Natural killer cell (primary cell): Measurements from ENCODE around the gene UBE2R2. TPM values are rescaled to one million over a fixed set of nuclear protein-coding genes. Genes with fewer than 3 reads are reported as not detected.
"Not testable (repeated sequence)": the region's sequence is repeated elsewhere in the genome, so short reads cannot be mapped to it uniquely, and the experiment has no call there.

Experiments
- ATAC-seq, 3 donors: fragments of 150-1000 bp in 2 of 3; fragments of 200-7000 bp in 1 of 3; cut with Tn5 transposase; 1 replicate in 1 of 3; 2 replicates in 2 of 3; pipeline ENCODE4 v1.10.0; 2021; ENCODE audit warnings: mild to moderate bottlenecking in 2 of 3, moderate library complexity in 2 of 3
- DNase-seq, 2 donors: peaks; one replicate each; pipeline versions ENCODE4 v3.0.0 to v3.0.0-alpha.2; 2013 to 2021; ENCODE audit warnings: mixed read lengths in 1 of 2
- H3K27ac ChIP-seq: one replicate; pipeline ENCODE4 v1.5.1; 2013; ENCODE audit warnings: mild to moderate bottlenecking, low read length
- H3K27me3 ChIP-seq: one replicate; pipeline ENCODE4 v1.6.1; 2013; ENCODE audit warnings: low read length; ENCODE audit not compliant: control insufficient read depth, insufficient read depth
- H3K36me3 ChIP-seq: one replicate; pipeline ENCODE4 v1.6.1; 2013; ENCODE audit warnings: low read length; ENCODE audit not compliant: control insufficient read depth, insufficient read depth
- H3K4me1 ChIP-seq: one replicate; pipeline ENCODE4 v1.6.1; 2013; ENCODE audit warnings: low read length; ENCODE audit not compliant: control insufficient read depth, insufficient read depth
- H3K4me3 ChIP-seq: one replicate; pipeline ENCODE4 v1.5.1; 2013; ENCODE audit warnings: low read length
- H3K9me3 ChIP-seq: one replicate; pipeline ENCODE4 v1.6.1; 2013; ENCODE audit warnings: low read length; ENCODE audit not compliant: control insufficient read depth, insufficient read depth
- H3K27ac Mint-ChIP-seq, 2 donors: one replicate each; pipeline ENCODE4 v1.8.0; 2022; ENCODE audit warnings: mild to moderate bottlenecking in 2 of 2, mixed read lengths in 2 of 2, moderate library complexity in 1 of 2
- H3K27me3 Mint-ChIP-seq, 2 donors: one replicate each; pipeline ENCODE4 v1.8.0; 2022; ENCODE audit warnings: low read depth in 2 of 2, mixed read lengths in 2 of 2
- H3K36me3 Mint-ChIP-seq: one replicate; pipeline ENCODE4 v1.8.0; 2022; ENCODE audit warnings: mixed read lengths
- H3K4me1 Mint-ChIP-seq, 2 donors: one replicate each; pipeline ENCODE4 v1.8.0; 2022; ENCODE audit warnings: mixed read lengths in 2 of 2
- H3K4me3 Mint-ChIP-seq: one replicate; pipeline ENCODE4 v1.8.0; 2022; ENCODE audit warnings: mild to moderate bottlenecking, moderate library complexity, mixed read lengths
- H3K9me3 Mint-ChIP-seq, 2 donors: one replicate each; pipeline ENCODE4 v1.8.0; 2022; ENCODE audit warnings: mixed read lengths in 2 of 2
- WGBS: methylation state at CpG from one replicate; pipeline ENCODE4 v1.1.7; 2013; ENCODE audit warnings: missing lambda C conversion rate; ENCODE audit not compliant: insufficient coverage; 5-methylcytosine and 5-hydroxymethylcytosine counted together
- intact Hi-C: fragments of 100-400 bp; cut with micrococcal nuclease; formaldehyde crosslinking; loops from one replicate; pipeline ENCODE4 v1.14.2; 2022
- total RNA-seq, 4 donors: library from RNA; stranded (reverse); fragments of 120-200 nt in 1 of 4; gene quantifications; one replicate each; pipeline versions ENCODE4 v1.2.3 to v1.2.4, GENCODE V29; 2013 to 2022
- TF ChIP-seq, protein P1 (sequence below): fragments of 200-600 bp; IDR thresholded peaks from one replicate; pipeline ENCODE4 v1.8.0; 2022; ENCODE audit warnings: antibody characterized with exemption

The UBE2R2 gene
- total RNA-seq, 3 donors from 2014 or later (not counting 1 experiment from before 2014, with no cell fraction given) = 31.2 to 36.0 (median 31.9) TPM

DNA sequence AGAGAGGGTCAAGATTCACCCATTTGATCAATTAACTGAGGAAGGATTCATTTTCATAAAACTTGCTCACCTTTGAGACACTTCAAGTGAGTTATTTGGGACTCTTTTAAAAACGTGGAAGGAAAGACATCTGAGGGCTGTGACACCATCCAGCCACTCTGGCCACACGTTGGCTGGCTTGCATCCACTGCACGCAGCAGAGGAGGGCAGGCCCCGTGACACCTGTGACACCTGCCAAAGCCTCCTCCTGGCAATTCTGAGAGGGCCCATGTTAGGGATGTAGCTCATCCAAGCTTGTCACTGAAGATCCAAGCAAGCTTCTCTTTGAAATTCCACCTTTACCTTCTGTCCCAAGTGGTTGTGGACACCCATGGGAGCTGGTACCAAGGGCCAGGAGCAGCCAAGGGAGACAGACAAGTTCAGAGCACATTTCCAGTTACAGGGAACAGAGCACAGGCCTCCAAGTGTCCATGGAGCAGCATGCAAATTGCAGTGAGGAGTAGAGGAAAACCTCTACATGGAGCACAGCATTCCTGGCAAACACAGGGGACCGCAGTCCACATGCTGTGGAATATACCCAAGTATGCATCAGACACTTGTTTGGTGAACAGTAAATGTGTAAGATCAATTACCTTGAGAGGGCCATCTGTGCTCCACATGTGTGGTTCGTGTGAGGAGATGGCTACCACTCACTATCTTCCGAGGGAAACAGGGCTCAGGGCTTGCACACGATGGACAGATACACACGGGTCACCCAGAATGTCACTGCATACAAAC is 16.8 kb upstream of the UBE2R2 start:
- 81% methylated on average over 9 of the region's 9 CpGs for WGBS
- H3K36me3 ChIP-seq = no peaks in the 10 kb centered on the region
- H3K36me3 Mint-ChIP-seq = no peaks in the 10 kb centered on the region
- H3K27me3 ChIP-seq = no peaks in the 10 kb centered on the region
- ATAC-seq (no peak), DNase-seq (no peak)
- H3K4me1 Mint-ChIP-seq = peaks cover 0 to 4% of the 10 kb centered on the region in 2 donors
- H3K4me3 Mint-ChIP-seq = no peak overlapping the region
- no peak overlapping the region for H3K27ac ChIP-seq
- no peaks in the 10 kb centered on the region for H3K9me3 Mint-ChIP-seq
- TF ChIP-seq, protein P1, sequence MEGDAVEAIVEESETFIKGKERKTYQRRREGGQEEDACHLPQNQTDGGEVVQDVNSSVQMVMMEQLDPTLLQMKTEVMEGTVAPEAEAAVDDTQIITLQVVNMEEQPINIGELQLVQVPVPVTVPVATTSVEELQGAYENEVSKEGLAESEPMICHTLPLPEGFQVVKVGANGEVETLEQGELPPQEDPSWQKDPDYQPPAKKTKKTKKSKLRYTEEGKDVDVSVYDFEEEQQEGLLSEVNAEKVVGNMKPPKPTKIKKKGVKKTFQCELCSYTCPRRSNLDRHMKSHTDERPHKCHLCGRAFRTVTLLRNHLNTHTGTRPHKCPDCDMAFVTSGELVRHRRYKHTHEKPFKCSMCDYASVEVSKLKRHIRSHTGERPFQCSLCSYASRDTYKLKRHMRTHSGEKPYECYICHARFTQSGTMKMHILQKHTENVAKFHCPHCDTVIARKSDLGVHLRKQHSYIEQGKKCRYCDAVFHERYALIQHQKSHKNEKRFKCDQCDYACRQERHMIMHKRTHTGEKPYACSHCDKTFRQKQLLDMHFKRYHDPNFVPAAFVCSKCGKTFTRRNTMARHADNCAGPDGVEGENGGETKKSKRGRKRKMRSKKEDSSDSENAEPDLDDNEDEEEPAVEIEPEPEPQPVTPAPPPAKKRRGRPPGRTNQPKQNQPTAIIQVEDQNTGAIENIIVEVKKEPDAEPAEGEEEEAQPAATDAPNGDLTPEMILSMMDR = no peak
- H3K27ac Mint-ChIP-seq = no peak overlapping the region
- H3K9me3 ChIP-seq = no peaks in the 10 kb centered on the region
- no peak overlapping the region for H3K4me3 ChIP-seq
- peaks cover 12 to 31% of the 10 kb centered on the region in 2 donors for H3K27me3 Mint-ChIP-seq
- intact Hi-C loops = no loop called here
- no peaks in the 10 kb centered on the region for H3K4me1 ChIP-seq

DNA sequence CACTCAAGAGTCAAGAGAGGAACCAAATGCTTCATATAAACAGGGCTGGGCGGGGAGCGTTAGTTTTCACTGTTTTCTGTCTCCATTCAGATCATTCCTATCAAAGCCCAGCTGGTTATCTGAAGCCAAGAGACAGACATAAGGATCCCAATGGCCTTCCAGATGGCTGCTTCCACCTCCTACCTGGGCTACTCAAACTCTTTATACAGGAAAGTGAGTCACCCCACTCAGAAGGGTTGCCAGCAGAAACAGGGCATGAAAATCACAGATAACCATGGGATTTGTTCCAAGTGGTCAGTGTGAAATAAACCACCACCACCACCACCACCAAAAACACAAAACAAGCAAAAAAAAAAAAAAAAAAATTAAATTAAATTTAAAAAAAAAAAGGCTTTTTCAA is 16.1 kb upstream of the UBE2R2 start:
- H3K9me3 ChIP-seq = no peaks in the 10 kb centered on the region
- no peaks in the 10 kb centered on the region for H3K36me3 ChIP-seq
- no peak overlapping the region for H3K27ac ChIP-seq
- Mint-ChIP-seq H3K4me1 (peaks cover 0 to 4% of the 10 kb centered on the region in 2 donors), H3K4me3 (no peak overlapping the region), H3K27ac (no peak overlapping the region), H3K9me3 (no peaks in the 10 kb centered on the region), H3K36me3 (no peaks in the 10 kb centered on the region), H3K27me3 (peaks cover 12 to 28% of the 10 kb centered on the region in 2 donors)
- no peaks in the 10 kb centered on the region for H3K4me1 ChIP-seq
- intact Hi-C loops = no loop called here
- TF ChIP-seq, protein P1 = no peak
- DNase-seq (no peak), ATAC-seq (no peak)
- no peaks in the 10 kb centered on the region for H3K27me3 ChIP-seq
- WGBS = 96% methylated on average over 2 of the region's 2 CpGs
- H3K4me3 ChIP-seq = no peak overlapping the region

DNA sequence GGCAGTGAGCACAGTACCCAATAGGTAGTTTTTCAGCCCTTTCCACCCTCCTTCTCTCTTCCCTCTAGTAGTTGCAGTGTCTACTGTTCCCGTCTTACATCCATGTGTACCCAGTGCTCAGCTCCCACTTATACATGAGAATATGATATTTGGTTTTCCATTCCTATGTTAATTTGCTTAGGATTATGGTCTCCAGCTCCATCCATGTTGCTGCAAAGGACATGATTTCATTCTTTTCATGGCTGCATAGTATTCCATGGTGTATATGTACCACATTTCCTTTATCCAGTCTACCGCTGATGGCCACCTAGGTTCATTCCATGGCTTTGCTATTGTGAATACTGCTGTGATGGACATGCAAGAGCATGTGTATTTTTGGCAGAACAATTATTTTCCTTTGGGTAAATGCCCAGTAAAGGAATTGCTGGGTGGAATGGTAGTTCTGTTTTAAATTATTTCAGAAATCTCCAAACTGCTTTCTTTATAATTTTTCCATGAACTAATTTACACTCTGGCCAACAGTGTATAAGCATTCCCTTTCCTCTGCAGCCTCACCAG is 14.9 kb upstream of the UBE2R2 start:
- H3K9me3 Mint-ChIP-seq, intact Hi-C loops, H3K4me1 Mint-ChIP-seq, H3K36me3 Mint-ChIP-seq, DNase-seq, H3K27ac Mint-ChIP-seq, H3K9me3 ChIP-seq, H3K4me3 Mint-ChIP-seq, ATAC-seq, H3K27ac ChIP-seq, H3K36me3 ChIP-seq, H3K4me1 ChIP-seq, H3K4me3 ChIP-seq, H3K27me3 ChIP-seq: not testable (repeated sequence)
- H3K27me3 Mint-ChIP-seq = peaks cover 12 to 28% of the 10 kb centered on the region in 2 donors
- WGBS = 100% methylated on average over 1 of the region's 2 CpGs

DNA sequence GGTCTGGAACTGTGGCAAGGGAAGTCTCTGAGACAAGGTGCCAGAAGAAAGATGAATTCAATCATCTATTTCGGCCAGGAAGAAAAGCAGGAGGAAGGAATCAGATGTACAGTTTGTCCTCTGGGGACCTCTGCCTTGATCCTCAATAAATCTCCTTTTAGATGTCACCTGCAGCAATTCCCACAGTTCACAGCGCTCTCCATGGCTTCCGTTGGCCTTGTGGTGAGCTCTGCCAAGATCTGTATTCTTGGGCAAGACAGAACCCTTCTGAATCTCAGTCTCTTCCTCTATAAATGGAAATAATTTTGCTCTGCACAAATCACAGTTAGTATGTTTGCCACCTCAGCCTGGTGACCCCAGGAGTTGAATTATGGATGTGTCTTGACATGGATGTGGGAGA is 12.8 kb upstream of the UBE2R2 start:
- H3K36me3 Mint-ChIP-seq, H3K4me1 ChIP-seq, H3K36me3 ChIP-seq, H3K9me3 ChIP-seq, H3K9me3 Mint-ChIP-seq, ATAC-seq, H3K4me3 ChIP-seq, H3K4me1 Mint-ChIP-seq, H3K4me3 Mint-ChIP-seq, H3K27ac Mint-ChIP-seq, intact Hi-C loops, DNase-seq, H3K27ac ChIP-seq, H3K27me3 ChIP-seq: not testable (repeated sequence)
- peaks cover 5 to 11% of the 10 kb centered on the region in 2 donors for H3K27me3 Mint-ChIP-seq
- 87% methylated on average over 3 of the region's 3 CpGs for WGBS

DNA sequence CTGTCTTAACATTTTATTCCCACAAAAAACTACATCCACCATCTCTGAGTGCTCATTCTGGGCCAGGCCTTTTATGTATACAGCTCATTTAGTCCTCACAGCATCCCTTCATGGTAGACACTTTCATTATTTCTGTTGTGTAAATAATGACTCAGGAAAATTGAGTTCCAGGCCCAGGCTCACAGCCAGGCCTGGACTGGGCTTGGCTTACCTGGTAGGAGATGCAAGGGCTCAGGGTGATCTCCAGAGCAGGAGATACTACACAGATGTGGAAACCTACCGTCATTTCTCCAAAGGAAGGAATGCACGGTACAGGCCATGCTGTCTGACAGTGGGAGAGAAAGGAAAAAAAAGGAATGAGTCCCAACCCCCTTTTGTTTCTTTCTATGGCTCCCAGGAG is 9.8 kb upstream of the UBE2R2 start:
- H3K4me3 ChIP-seq, H3K9me3 ChIP-seq, H3K27ac Mint-ChIP-seq, ATAC-seq, H3K36me3 Mint-ChIP-seq, DNase-seq, intact Hi-C loops, H3K27me3 ChIP-seq, H3K36me3 ChIP-seq, H3K4me3 Mint-ChIP-seq, H3K9me3 Mint-ChIP-seq, H3K27ac ChIP-seq, H3K4me1 ChIP-seq, H3K4me1 Mint-ChIP-seq: not testable (repeated sequence)
- 96% methylated on average over 2 of the region's 2 CpGs for WGBS
- H3K27me3 Mint-ChIP-seq = peaks cover 2 to 11% of the 10 kb centered on the region in 2 donors

DNA sequence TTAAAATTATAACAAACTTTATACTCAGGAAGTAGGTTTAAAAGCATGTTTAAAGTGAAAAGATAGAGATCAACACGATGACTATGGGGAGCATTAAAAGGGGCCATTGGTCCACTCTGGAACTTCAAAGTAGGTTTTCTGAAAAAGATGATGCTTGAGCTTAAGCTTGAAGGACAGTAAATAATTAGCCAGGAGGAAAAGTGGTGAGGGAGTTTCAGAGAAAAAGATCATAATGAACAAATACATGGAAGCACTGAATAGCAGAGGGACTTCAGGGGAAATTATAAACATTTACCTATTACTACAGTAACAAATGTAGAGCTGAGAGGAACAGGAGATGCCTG is 8.0 kb upstream of the UBE2R2 start:
- ATAC-seq, H3K36me3 ChIP-seq, H3K4me3 Mint-ChIP-seq, H3K4me1 Mint-ChIP-seq, H3K36me3 Mint-ChIP-seq, H3K4me1 ChIP-seq, H3K27me3 ChIP-seq, H3K4me3 ChIP-seq, DNase-seq, H3K9me3 ChIP-seq, intact Hi-C loops, H3K27ac Mint-ChIP-seq, H3K27me3 Mint-ChIP-seq, H3K9me3 Mint-ChIP-seq, H3K27ac ChIP-seq: not testable (repeated sequence)
- 73% methylated on average over 1 of the region's 1 CpG for WGBS
